Sciatic nerve (tissue), 2 donors: ENCODE data around the gene ZCCHC24. TPM values are rescaled to one million over a fixed set of nuclear protein-coding genes. Genes with fewer than 3 reads are reported as not detected.
A peak's percentile ranks its signal among the peaks of the same experiment; 100 is the strongest.

ENCODE experiments used
- ATAC-seq: fragments of 200-7000 bp; cut with Tn5 transposase; one replicate; pipeline ENCODE4 v1.9.1; 2020; ENCODE audit warnings: mild to moderate bottlenecking, moderate library complexity
- DNase-seq: peaks from one replicate; pipeline ENCODE4 v3.0.0-alpha.2; 2020; ENCODE audit warnings: low spot score
- intact Hi-C: fragments of 100-400 bp; cut with DNase I; formaldehyde crosslinking; loops from one replicate; pipeline ENCODE4 v1.14.2; 2022
- total RNA-seq: library from RNA; stranded (reverse); fragmentation: NEBNext Ultra II Directional; extraction: Animal tissue kit (Norgen Biotek cat#: 25700); gene quantifications from one replicate; pipeline ENCODE4 v1.2.1, GENCODE V29; 2021
- donor health status: DM: no; HTN: no; CAD: no.
- donor health status: DM: no; HTN: no; CAD: no.

ZCCHC24 gene
- total RNA-seq, 1 donor from 2014 or later: 150 TPM

GRCh38 chr10:79436066-79436849 is 9.2 kb downstream of the ZCCHC24 start:
- ATAC-seq: no peak
- intact Hi-C loops: no loop called here
- peak; percentile 61 for DNase-seq

- intact Hi-C loops: no loop called here
- DNase-seq (peak; percentile 74), ATAC-seq (peak; percentile 49)
Observed at GRCh38 chr10:79435271-79436065, 10.0 kb downstream of the ZCCHC24 start.

DNA sequence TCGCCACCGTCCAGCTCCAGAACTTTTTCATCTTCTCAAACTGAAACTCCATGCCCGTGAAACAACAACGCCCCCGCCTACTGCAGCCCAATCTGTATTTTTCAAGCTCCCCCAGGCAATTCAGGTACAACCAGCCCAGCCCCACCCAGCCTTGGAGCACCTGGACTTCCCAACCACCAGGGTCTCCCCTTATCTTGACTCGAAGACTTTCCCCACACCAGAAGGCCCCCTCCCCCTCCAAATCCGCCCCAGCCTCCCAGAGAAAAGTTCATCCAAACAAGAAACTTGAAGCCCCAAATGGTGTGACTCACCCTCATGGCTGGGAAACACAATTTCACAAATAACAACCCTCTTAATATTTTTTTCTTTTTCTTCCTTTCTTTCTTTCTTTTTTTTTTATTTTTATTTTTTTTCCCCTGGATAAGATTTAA is 10.6 kb downstream of the ZCCHC24 start:
- DNase-seq (peak; percentile 80), ATAC-seq (peak; percentile 38)
- intact Hi-C loops: no loop called here

DNA sequence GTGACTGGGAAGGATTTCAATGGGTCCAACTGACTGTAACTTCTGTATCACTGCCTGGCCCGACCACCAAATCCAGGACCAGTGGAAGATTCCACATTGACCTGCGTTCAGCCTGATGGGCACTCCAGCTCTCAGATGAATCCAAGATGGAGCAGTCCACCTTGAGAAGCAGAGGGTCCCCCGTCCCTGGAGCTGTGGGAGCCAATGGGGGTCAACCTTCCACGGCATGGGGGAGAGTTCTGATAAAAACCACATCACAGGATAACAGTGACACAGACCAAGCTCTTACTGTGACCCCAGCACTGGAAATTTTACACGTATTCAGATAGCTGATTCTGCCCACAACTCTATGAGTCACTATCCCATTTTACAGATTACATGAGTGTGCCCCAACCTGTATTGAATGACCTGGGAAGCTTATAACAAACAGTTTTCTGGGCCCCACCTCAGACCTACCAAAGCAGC is 11.2 kb downstream of the ZCCHC24 start:
- peak; percentile 53 for DNase-seq

DNA sequence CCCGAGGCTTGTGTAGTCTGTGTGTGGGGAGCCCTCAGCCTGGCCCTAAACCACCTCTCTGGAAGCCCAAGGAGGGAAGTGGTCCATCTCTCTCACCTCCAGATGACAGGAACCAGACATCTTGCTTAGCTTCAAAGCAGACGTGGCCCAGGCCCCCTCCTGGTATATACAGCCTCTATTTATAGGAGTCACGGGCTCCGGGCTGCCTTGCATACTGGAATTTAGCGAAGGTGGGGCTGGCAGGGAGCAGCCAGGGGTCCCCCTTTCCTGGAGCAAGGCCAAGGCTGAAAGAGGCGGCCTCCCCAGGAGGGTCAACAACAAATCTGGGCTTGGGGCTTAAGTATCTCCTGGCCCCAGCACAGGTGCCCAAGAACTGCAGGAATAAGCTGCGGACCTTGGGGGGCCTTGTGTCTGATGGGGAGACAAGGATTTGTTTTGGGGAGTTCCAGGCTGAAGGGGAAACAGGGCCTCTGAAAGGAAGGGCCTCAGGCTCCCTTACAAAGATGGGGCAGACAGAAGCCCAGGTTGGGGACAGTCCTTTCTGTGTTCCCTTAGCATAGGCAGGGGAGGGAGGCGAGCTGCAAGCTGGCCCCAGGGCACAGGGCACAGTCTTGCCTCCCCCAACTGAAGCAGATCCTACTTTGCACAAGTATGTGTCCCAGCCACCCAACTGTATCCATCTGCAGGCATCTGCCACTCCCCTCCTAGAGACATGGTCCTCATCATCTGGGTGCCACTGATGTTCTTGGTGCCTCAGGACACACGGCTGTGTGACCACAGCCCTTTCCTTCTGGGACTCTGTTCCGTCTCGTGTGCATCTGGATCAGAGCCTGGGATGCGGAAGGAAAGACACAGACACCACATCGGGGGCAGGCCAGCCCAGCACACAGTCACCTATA is 11.9 kb downstream of the ZCCHC24 start:
- intact Hi-C loops: no loop called here
- ATAC-seq (no peak), DNase-seq (peak; percentile 62)

More for the DNA sequence above, 11.2 kb downstream of the ZCCHC24 start:
- no peak for ATAC-seq
- intact Hi-C loops: no loop called here

DNA sequence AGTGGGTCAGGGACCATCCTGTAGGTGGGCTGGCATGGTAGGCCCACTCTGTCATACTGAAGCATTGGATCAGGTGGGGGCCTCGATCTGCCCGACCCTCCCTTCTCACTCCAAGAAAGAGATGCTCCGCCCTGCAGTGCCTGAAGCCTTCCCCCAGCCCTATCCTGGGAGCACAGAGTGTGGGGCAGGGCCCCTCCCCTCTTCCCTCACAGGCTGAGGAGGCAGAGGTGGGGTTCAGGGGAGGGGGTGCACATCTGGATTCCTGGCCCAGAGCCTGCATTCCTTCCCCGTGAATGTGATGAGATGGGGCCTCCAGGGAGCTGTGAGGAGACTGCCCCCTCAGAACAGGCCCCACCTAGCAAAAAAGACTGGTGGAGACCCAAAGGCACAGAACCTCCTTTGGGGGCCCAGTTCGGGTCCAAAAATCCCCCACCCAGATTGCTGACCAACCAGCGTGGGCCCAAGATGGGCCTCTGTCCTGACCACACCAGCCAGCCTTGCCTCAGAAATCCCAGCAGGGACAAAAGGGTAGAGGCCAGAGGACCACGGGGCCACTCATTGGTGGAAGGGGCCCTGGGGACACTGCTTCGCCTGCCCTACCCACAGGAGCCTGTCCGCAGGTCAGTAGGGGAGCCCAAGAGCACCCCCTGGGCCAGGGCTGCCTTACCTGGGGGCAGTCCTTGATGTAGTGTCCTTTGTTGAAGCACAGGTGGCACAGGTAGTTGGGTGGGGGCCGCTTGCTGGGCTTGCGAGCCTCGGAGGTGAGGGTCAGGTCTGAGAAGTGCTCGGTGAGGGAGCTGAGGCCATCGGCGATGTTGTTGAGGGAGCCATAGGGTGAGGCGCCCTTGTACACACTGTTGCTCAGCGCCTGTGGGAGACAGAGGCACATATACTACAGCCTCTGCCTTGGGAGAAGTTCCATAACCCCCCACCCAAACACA is 13.3 kb downstream of the ZCCHC24 start:
- DNase-seq: peak; percentile 68

DNA sequence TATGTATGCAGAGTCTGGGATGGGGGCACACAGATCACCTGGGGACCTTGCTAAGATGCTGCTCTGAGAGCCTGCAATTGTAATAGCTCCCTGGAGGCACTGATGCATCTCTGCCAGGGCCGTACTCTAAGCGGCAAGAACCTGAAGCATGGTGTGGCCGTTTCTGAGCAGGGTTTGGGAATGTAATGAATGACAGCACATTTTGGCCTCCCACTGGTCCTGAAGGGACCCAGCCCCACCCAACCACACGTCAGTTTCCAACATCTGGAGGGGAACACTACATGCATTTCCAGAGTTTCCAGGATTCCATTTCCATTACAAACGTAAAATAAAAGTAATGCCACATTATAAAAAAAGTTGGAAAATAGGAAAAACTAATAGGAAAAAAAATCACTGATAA is 14.0 kb downstream of the ZCCHC24 start:
- intact Hi-C loops: no loop called here
- ATAC-seq (no peak), DNase-seq (peak; percentile 43)

More for the DNA sequence above, 13.3 kb downstream of the ZCCHC24 start:
- peak; percentile 53 for ATAC-seq
- intact Hi-C loops: no loop called here

DNA sequence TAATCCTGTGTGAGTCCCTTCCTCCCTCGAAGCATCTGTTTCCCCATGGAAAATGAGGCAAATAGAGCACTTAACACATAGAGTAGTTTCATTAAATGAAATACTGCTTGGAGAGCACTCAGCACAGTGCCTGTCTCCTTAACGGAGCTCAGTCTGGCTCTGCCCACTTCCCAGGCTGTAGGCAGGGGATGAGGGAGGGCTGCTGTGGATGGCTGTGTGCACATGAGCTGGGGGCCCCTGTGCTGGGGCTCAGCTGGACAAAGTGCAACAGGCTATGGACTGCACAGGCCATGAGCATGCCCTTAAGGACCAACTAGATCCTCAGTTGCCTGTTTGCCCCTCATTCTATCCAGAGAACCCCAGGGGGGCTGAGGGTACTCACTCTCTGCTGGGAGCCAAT is 14.5 kb downstream of the ZCCHC24 start:
- ATAC-seq (peak; percentile 4), DNase-seq (no peak)
- intact Hi-C loops: no loop called here

DNA sequence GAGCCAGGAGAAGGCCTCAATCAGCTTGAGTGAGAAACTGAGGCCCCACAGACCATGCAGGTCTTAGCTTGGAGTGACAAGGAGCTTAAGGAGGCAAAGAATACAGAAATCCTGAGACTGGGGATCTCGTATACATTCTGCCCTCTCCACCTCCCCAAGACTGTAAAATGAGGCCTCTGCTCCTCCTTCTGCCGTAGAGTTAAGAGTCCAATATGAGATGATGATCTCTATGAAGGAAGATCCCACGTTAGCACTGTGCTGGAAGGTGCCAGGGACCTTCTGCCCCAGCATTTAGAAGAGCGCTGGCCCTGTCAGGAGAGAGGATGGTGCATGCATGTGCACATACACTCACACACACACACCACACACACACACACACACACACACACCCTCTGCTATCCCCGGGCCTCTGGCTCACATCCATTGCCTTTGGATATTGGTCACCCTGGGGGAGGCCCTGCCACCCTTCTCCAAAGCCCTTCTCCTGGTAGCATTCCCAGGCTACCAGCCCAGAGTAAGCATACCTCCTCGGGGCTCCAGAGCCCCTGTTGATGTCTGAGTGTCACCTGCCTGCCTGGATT is 15.0 kb downstream of the ZCCHC24 start:
- DNase-seq (peak; percentile 49), ATAC-seq (no peak)
- intact Hi-C loops: no loop called here

DNA sequence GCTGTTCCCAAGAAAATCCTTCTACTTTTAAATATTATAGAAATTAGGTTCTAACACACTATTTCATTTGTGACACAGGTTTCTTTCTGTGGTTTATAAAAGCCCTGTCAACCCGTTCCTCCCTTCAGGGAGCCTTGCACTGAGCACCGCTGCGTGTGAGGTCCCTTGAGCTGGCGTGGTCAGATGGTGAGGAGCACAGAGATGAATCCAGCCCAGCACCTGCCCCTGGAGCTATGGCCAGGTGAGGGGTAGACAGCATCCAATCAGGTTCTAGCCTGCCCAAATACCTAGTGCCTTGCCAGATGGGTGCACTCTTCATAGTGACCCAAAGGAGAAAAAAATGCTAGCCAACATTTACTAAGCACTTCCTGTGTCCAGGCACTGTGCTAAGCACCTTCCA is 15.7 kb downstream of the ZCCHC24 start:
- intact Hi-C loops: no loop called here
- DNase-seq (peak; percentile 22), ATAC-seq (no peak)

DNA sequence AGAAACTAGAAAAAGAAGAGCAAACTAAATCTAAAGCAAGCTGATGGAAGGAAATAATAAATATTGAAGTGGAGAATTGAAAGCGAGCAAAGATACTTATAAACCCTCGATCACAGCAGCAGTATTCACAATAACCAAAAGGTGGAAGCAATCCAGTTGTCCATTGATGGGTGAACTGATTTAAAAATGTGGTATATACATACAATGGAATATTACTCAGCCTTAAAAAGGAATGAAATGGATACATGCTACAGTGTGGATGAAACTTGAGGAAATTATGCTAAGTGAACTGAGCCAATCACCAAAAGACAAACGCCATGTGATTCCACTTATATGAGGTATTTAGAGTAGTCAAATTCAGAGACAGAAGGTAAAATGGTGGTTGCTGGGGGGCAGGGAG is 17.5 kb downstream of the ZCCHC24 start:
- ATAC-seq (no peak), DNase-seq (no peak)
- intact Hi-C loops: no loop called here

DNA sequence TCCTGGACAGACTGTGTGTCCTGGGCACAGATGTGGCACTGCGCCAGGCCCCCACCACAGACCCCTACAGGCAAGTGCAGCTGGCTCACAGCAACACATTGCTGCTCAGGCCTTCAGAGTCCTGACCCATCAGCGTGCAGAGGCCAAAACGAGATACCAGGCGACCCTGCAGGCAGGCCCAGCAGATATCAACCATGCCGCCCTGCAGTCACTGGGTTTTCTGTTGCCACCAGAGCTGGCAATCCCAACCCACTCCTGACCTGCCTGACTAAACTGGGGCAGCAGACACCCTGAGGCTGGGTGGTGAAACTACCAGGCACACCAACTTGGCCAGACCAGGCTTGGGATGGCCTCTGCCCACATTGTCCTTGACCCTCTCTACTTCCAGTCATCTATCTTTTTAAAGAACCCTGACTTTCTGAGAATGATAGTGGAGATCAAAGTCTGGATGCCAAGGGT is 20.3 kb downstream of the ZCCHC24 start:
- no peak for DNase-seq
- intact Hi-C loops: no loop called here
- no peak for ATAC-seq

GRCh38 chr10:79424221-79425073 is 21.0 kb downstream of the ZCCHC24 start:
- DNase-seq (peak; percentile 66), ATAC-seq (peak; percentile 80)
- intact Hi-C loops: no loop called here

- ATAC-seq (peak; percentile 82), DNase-seq (peak; percentile 75)
- intact Hi-C loops: no loop called here
Observed at GRCh38 chr10:79422178-79422892, 23.1 kb downstream of the ZCCHC24 start.

DNA sequence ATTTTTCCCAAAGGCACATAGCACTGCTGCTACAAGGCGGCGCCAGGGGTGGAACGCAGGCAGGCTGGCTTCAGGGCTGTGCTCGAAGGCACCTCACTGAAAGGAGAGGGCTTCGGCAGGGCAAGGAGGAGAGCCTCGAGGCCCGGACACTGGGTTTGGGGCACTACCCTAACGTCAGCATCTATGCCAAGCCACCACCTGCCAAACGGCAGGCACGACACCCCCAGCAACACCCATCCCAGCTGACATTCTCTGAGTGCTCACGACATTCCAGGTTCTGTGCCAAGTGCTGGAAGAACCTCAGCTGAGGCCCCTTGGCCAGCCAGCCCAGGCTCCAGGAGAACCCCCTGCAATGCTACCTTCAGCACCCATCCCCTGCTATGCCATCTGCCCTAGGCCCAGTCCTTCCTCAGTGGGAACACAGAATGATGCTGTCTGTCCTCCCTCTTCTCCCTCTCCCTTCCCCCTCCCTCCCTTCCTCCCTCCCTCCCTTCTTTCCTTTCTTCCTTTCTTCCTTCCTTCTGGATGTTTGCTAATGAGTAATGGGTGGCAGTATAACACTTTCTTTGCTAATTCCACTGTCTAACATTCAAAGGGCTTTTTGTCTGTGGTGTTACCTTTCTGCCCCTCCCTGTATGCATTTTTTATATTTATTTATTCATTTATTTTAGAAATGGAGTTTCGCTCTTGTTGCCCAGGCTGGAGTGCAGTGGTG is 24.3 kb downstream of the ZCCHC24 start:
- no peak for ATAC-seq
- intact Hi-C loops: no loop called here
- DNase-seq: peak; percentile 53
